AG04449 (cell line): Measurements from ENCODE around the gene GFOD1.

Source experiments
- CTCF ChIA-PET: fragments of 350-600 bp; formaldehyde crosslinking; extraction: SDS; loops from one replicate; lab custom pipeline; 2021; ENCODE audit warnings: antibody characterized with exemption; lab: Yijun Ruan, JAX
- POLR2A ChIA-PET: fragments of 400-600, 350-600 bp; formaldehyde crosslinking; extraction: SDS; loops from one replicate; lab custom pipeline; 2020; ENCODE audit warnings: antibody characterized with exemption, inconsistent platforms; lab: Yijun Ruan, JAX
- DNase-seq: peaks from one replicate; pipeline ENCODE4 v3.0.0-alpha.2; 2010; ENCODE audit warnings: low read depth, low spot score
- H3K4me3 ChIP-seq: 2 replicates; pipeline ENCODE4 v1.5.1; 2011; ENCODE audit warnings: low read depth, mild to moderate bottlenecking, control low read depth, low read length
- CTCF ChIP-seq: IDR thresholded peaks from one replicate; pipeline ENCODE4 v1.5.1; 2011; ENCODE audit warnings: mild to moderate bottlenecking, moderate library complexity, low read length, control low read depth, inconsistent platforms; ENCODE audit not compliant: insufficient read depth; ENCODE audit errors: missing control alignments

GFOD1 gene

DNA sequence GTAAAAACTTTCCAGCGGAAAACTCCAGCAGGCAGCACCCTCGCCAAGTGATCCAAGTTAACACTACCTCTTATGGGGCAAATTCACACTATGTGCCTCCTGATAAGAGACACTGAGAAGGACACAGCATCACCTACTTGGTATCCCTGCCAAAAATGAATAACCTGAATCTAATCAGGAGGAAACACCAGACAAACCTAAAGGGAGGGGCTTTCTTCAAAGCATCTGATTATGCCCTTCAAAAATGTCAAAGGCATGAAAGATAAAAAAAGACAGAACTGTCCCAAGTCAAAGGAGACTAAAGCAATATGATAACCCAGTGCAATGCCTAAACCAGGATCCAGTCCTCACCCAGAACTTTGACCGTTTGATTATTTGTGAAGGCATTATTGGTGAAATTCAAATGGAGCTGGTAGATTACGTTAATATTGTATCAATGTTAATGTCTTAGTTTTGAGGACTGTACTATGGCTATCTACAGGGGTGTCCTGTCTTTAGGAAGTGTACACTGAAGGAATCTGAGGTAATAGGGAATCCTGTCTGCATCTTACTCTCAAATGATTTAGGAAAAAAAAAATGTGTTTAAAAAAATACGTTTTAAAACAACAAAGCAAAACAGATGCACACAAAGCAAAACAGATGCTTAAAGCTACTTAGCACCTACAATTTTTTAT, 167.4 kb downstream of the GFOD1 start:
- CTCF ChIA-PET: interaction anchor here (0.6 to 1.0 kb wide), 2 partner anchors 11 to 162 kb away, joined by 3 read pairs; no protein-coding TSS in a partner anchor
- TF ChIP-seq CTCF: no peak
- DNase-seq: no peak
- POLR2A ChIA-PET: no interaction called here
- no peak overlapping the region for H3K4me3 ChIP-seq

DNA sequence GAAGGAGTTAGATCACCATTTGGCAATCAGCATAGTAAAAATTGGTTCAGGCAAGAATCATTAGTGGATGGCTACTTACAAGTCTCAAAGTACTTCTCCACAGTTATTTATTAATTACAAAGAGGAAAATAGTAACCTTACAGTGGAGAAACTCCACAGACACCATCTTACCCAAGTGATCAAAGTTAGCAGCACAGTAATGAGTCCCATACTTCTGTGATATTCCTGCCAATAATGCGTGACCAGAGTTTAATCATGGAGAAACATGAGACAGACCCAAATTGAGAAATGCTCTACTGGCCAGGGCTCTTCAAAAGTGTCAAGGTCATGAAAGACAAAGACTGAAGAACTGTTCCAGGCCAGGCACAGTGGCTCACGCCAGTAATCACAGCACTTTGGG, 168.6 kb downstream of the GFOD1 start:
- H3K4me3 ChIP-seq: no peak overlapping the region
- no peak for DNase-seq
- CTCF ChIA-PET: interaction anchor here (1.0 kb wide), 1 partner anchor 9 kb away, joined by 3 read pairs; no protein-coding TSS in a partner anchor
- TF ChIP-seq CTCF: no peak
- POLR2A ChIA-PET: no interaction called here

DNA sequence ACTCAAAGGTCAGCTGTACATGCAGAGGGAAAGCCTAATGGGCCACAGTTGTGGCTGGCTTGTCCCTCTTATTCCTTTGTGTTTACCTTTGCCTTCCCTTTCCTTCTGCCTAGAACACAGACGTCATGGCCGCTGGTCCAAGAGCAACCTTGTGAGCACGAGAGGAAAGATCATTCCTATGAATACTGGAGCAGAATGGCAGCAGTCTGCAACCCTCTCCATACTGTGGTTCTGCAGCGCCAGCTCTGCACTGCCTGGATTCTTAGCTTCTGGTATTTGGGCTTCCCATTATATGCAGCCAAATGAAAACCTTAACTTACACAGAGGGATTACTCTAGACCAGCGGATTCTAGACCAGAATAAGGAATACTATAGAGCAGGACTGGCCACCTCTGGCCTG, 171.5 kb downstream of the GFOD1 start:
- no peak overlapping the region for H3K4me3 ChIP-seq
- CTCF ChIA-PET: no interaction called here
- DNase-seq: no peak
- POLR2A ChIA-PET: no interaction called here
- TF ChIP-seq CTCF: no peak

- no peak for DNase-seq
- TF ChIP-seq CTCF: no peak
- CTCF ChIA-PET: interaction anchor here (0.7 to 1.1 kb wide), 2 partner anchors 46 to 404 kb away, joined by 3 read pairs; no protein-coding TSS in a partner anchor
- H3K4me3 ChIP-seq: no peak overlapping the region
- POLR2A ChIA-PET: no interaction called here
Measured at GRCh38 chr6:13314806-13315205, 172.6 kb downstream of the GFOD1 start.

- TF ChIP-seq CTCF: no peak
- POLR2A ChIA-PET: no interaction called here
- no peak for DNase-seq
- no peak overlapping the region for H3K4me3 ChIP-seq
- CTCF ChIA-PET: interaction anchor here (1.0 kb wide), 1 partner anchor 116 kb away, joined by 4 read pairs; no protein-coding TSS in a partner anchor
Measured at GRCh38 chr6:13311155-13311554, 176.2 kb downstream of the GFOD1 start.

GRCh38 chr6:13308332-13308731, 179.1 kb downstream of the GFOD1 start:
- POLR2A ChIA-PET: no interaction called here

More at GRCh38 chr6:13308332-13308731, 179.1 kb downstream of the GFOD1 start:
- TF ChIP-seq CTCF: no peak
- H3K4me3 ChIP-seq: no peak overlapping the region
- CTCF ChIA-PET: interaction anchor here (1.2 to 1.3 kb wide), 2 partner anchors 20 to 24 kb away, joined by 3 read pairs; partner anchors contain the start of gene TBC1D7
- DNase-seq: no peak
